H1 (cell line): ENCODE measurements around the gene MTHFS. TPM values are rescaled to one million over a fixed set of nuclear protein-coding genes. Genes with fewer than 3 reads are reported as not detected.

Experiments used
- CTCF ChIA-PET: fragments of 300-600 bp; sonication (Branson Sonifier 250); formaldehyde crosslinking; loops from one replicate; lab custom pipeline; 2021; ENCODE audit not compliant: partially characterized antibody; lab: Charles Lee
- POLR2A ChIA-PET: fragments of 300-600 bp; sonication (Branson Sonifier 250); formaldehyde crosslinking; loops from one replicate; lab custom pipeline; 2021; ENCODE audit warnings: inconsistent platforms; ENCODE audit not compliant: partially characterized antibody; lab: Charles Lee
- DNase-seq, 2 experiments: peaks; one replicate each; pipeline versions ENCODE4 v3.0.0 to v3.0.0-alpha.2; 2010 to 2022; ENCODE audit warnings: low spot score in 2 of 2, low read depth in 1 of 2, mixed read lengths in 1 of 2
- FAIRE-seq: peaks from 2 replicates; lab custom pipeline; 2011; peaks lifted over from hg19 to GRCh38; lab: Jason Lieb, UNC
- H2AFZ ChIP-seq: 2 replicates; pipeline ENCODE4 v1.8.1; 2012; ENCODE audit warnings: low read length, inconsistent platforms
- H2AK5ac ChIP-seq: 2 replicates; pipeline ENCODE4 v1.6.1; 2013; ENCODE audit warnings: low read depth, low read length
- H2BK120ac ChIP-seq: replicated peaks from 2 replicates; pipeline ENCODE3; 2013; ENCODE audit warnings: low read depth, low read length, inconsistent platforms
- H2BK12ac ChIP-seq: 2 replicates; pipeline ENCODE4 v1.6.1; 2013; ENCODE audit warnings: low read depth, low read length
- H2BK15ac ChIP-seq: 2 replicates; pipeline ENCODE4 v1.6.1; 2013; ENCODE audit warnings: low read length
- H2BK20ac ChIP-seq: 2 replicates; pipeline ENCODE4 v1.6.1; 2013; ENCODE audit warnings: low read length
- H2BK5ac ChIP-seq: 2 replicates; pipeline ENCODE4 v1.6.1; 2013; ENCODE audit warnings: low read depth, low read length
- H3K14ac ChIP-seq: 2 replicates; pipeline ENCODE4 v1.6.1; 2013; ENCODE audit warnings: inconsistent platforms; ENCODE audit not compliant: insufficient read length
- H3K18ac ChIP-seq: 2 replicates; pipeline ENCODE4 v1.6.1; 2013; ENCODE audit warnings: low read length; ENCODE audit errors: extremely low read depth
- H3K23ac ChIP-seq: 2 replicates; pipeline ENCODE4 v1.6.1; 2013; ENCODE audit warnings: inconsistent platforms; ENCODE audit not compliant: insufficient read length
- H3K23me2 ChIP-seq: 2 replicates; pipeline ENCODE4 v1.6.1; 2013; ENCODE audit warnings: low read depth, low read length
- H3K27ac ChIP-seq: 2 replicates; pipeline ENCODE4 v1.6.1; 2011; ENCODE audit warnings: low read depth, low read length, inconsistent platforms
- H3K27me3 ChIP-seq, 4 experiments: replicated peaks in 1 of 4; 1 replicate in 1 of 4; 2 replicates in 3 of 4; pipeline versions ENCODE4 v1.6.1 to v1.8.1; 2011 to 2013; ENCODE audit warnings: low read length in 3 of 4, mild to moderate bottlenecking in 3 of 4, inconsistent platforms in 2 of 4, mixed read lengths in 2 of 4, moderate library complexity in 1 of 4; ENCODE audit not compliant: control insufficient read depth in 3 of 4, insufficient read depth in 3 of 4; ENCODE audit errors: extremely low read depth in 1 of 4
- H3K36me3 ChIP-seq, 4 experiments: 2 replicates each; pipeline versions ENCODE4 v1.6.1 to v1.8.1; 2011 to 2013; ENCODE audit warnings: mild to moderate bottlenecking in 4 of 4, low read length in 3 of 4, moderate library complexity in 2 of 4, control low read depth in 1 of 4, inconsistent platforms in 1 of 4; ENCODE audit not compliant: insufficient read depth in 4 of 4, control insufficient read depth in 2 of 4
- H3K4ac ChIP-seq: replicated peaks from 2 replicates; pipeline ENCODE3; 2013; ENCODE audit warnings: low read length, low read depth, mixed read lengths, inconsistent platforms; ENCODE audit not compliant: insufficient read length
- H3K4me1 ChIP-seq, 4 experiments: replicated peaks in 1 of 4; 1 replicate in 1 of 4; 2 replicates in 3 of 4; pipeline versions ENCODE4 v1.6.1 to v1.8.1; 2011 to 2013; ENCODE audit warnings: low read length in 3 of 4, inconsistent platforms in 2 of 4, mixed read lengths in 1 of 4; ENCODE audit not compliant: insufficient read depth in 4 of 4, control insufficient read depth in 3 of 4
- H3K4me2 ChIP-seq, 2 experiments: 2 replicates each; pipeline versions ENCODE4 v1.6.1 to v1.8.1; 2011 to 2013; ENCODE audit warnings: low read depth in 2 of 2, low read length in 2 of 2, control low read depth in 1 of 2, inconsistent platforms in 1 of 2, mild to moderate bottlenecking in 1 of 2; ENCODE audit not compliant: insufficient read depth in 1 of 2
- H3K4me3 ChIP-seq, 4 experiments: fragments of 200-600, 300-600 bp in 1 of 4; sonication (generic), shearing (Covaris generic), sonication (Bioruptor Twin) in 1 of 4; 2 replicates each; pipeline versions ENCODE4 v1.5.1 to v1.8.1; 2011 to 2016; ENCODE audit warnings: low read length in 4 of 4, low read depth in 3 of 4, control low read depth in 2 of 4, inconsistent platforms in 2 of 4, mild to moderate bottlenecking in 2 of 4, mixed read lengths in 1 of 4, moderate library complexity in 1 of 4; ENCODE audit not compliant: insufficient read depth in 2 of 4; ENCODE audit errors: extremely low read depth in 1 of 4
- H3K56ac ChIP-seq: replicated peaks from 2 replicates; pipeline ENCODE3; 2013; ENCODE audit warnings: low read depth, mild to moderate bottlenecking, mixed read lengths, low read length, inconsistent platforms; ENCODE audit not compliant: insufficient read length
- H3K79me1 ChIP-seq: 2 replicates; pipeline ENCODE4 v1.6.1; 2013; ENCODE audit warnings: low read depth, low read length, control low read depth
- H3K79me2 ChIP-seq, 2 experiments: 2 replicates each; pipeline versions ENCODE4 v1.6.1 to v1.8.1; 2012 to 2013; ENCODE audit warnings: low read length in 2 of 2, mild to moderate bottlenecking in 2 of 2, inconsistent platforms in 1 of 2; ENCODE audit not compliant: insufficient read depth in 2 of 2, control insufficient read depth in 1 of 2
- H3K9ac ChIP-seq, 4 experiments: replicated peaks in 1 of 4; 1 replicate in 1 of 4; 2 replicates in 3 of 4; pipeline versions ENCODE4 v1.6.1 to v1.8.1; 2011 to 2013; ENCODE audit warnings: low read depth in 3 of 4, low read length in 3 of 4, control low read depth in 2 of 4, mild to moderate bottlenecking in 2 of 4, moderate library complexity in 2 of 4, inconsistent platforms in 1 of 4; ENCODE audit errors: extremely low read depth in 1 of 4
- H3K9me3 ChIP-seq, 2 experiments: 2 replicates each; pipeline versions ENCODE4 v1.6.1 to v1.8.1; 2012 to 2013; ENCODE audit warnings: mild to moderate bottlenecking in 2 of 2, moderate library complexity in 2 of 2, control low read depth in 1 of 2, inconsistent platforms in 1 of 2, low read depth in 1 of 2, low read length in 1 of 2, mixed read lengths in 1 of 2; ENCODE audit not compliant: insufficient read depth in 2 of 2
- H4K20me1 ChIP-seq, 2 experiments: replicated peaks in 1 of 2; 2 replicates each; pipeline versions ENCODE3 to v1.8.1; 2011 to 2013; ENCODE audit warnings: inconsistent platforms in 2 of 2, low read length in 2 of 2, mild to moderate bottlenecking in 1 of 2; ENCODE audit not compliant: insufficient read depth in 2 of 2, control insufficient read depth in 1 of 2
- H4K5ac ChIP-seq: 2 replicates; pipeline ENCODE4 v1.6.1; 2013; ENCODE audit warnings: low read length, low read depth, mixed read lengths, inconsistent platforms; ENCODE audit not compliant: insufficient read length
- H4K8ac ChIP-seq: 2 replicates; pipeline ENCODE4 v1.8.0; 2013; ENCODE audit warnings: mild to moderate bottlenecking, moderate library complexity, low read length, inconsistent platforms; ENCODE audit not compliant: insufficient read depth; ENCODE audit errors: extremely low read depth
- H4K91ac ChIP-seq: replicated peaks from 2 replicates; pipeline ENCODE3; 2013; ENCODE audit warnings: low read length, mixed read lengths, inconsistent platforms; ENCODE audit not compliant: insufficient read length
- CREB1 ChIP-seq: IDR thresholded peaks from 2 replicates; pipeline ENCODE4 v1.6.1; 2012; ENCODE audit warnings: inconsistent platforms
- HDAC6 ChIP-seq: IDR thresholded peaks from one replicate; pipeline ENCODE4 v1.7.1; 2012; ENCODE audit warnings: low read depth, mild to moderate bottlenecking, inconsistent platforms, low read length, moderate library complexity
- MAFK ChIP-seq: IDR thresholded peaks from 2 replicates; pipeline ENCODE4 v1.6.1; 2012; ENCODE audit warnings: low read depth, mild to moderate bottlenecking, improper control_type of control experiment, low read length
- POU5F1 ChIP-seq: IDR thresholded peaks from 2 replicates; pipeline ENCODE4 v1.6.1; 2011; ENCODE audit warnings: low read depth, mild to moderate bottlenecking, low read length, moderate library complexity
- RAD21 ChIP-seq, 2 experiments: IDR thresholded peaks in 1 of 2; conservative IDR thresholded peaks in 1 of 2; 2 replicates each; pipeline ENCODE4 v1.6.1; 2011; ENCODE audit warnings: low read depth in 2 of 2, low read length in 2 of 2, improper control_type of control experiment in 1 of 2, inconsistent platforms in 1 of 2, mild to moderate bottlenecking in 1 of 2, moderate library complexity in 1 of 2
- WGBS, 2 experiments: shearing (Covaris generic) in 1 of 2; methylation state at CpG; one replicate each; pipeline versions ENCODE4 v1.1.6 to v1.1.7; 2013 to 2015; ENCODE audit warnings: low lambda C conversion rate in 2 of 2, mixed read lengths in 2 of 2, inconsistent platforms in 1 of 2, low coverage in 1 of 2, missing lambda C conversion rate in 1 of 2; ENCODE audit not compliant: insufficient replicate concordance in 2 of 2, insufficient coverage in 1 of 2, insufficient read length in 1 of 2; ENCODE audit errors: extremely low coverage in 1 of 2, missing lambda C conversion rate in 1 of 2; 5-methylcytosine and 5-hydroxymethylcytosine counted together
- polyA plus RNA-seq, 7 experiments: library from polyadenylated mRNA; depleted of rRNA in 3 of 7; stranded (reverse) in 5 of 7; unstranded in 2 of 7; fragments of >200 nt in 5 of 7; fragments of 200-250 nt in 2 of 7; gene quantifications; 1 replicate in 5 of 7; 2 replicates in 1 of 7; 4 replicates in 1 of 7; pipeline versions ENCODE4 v1.2.1 to v1.2.3, GENCODE V29; 2011 to 2013; ENCODE audit warnings: missing spikeins in 2 of 7, mixed read lengths in 2 of 7
- total RNA-seq: library from RNA; stranded (reverse); fragmentation: NEBNext Ultra II Directional; extraction: Animal tissue kit (Norgen Biotek cat#: 25700); gene quantifications from 2 replicates; pipeline ENCODE4 v1.2.1, GENCODE V29; 2021

MTHFS gene
- total and polyA plus RNA-seq, 2 of the 8 experiments (the other 6 are each of a cell fraction or from before 2014, with no cell fraction given) = 27.3 to 37.2 TPM

DNA sequence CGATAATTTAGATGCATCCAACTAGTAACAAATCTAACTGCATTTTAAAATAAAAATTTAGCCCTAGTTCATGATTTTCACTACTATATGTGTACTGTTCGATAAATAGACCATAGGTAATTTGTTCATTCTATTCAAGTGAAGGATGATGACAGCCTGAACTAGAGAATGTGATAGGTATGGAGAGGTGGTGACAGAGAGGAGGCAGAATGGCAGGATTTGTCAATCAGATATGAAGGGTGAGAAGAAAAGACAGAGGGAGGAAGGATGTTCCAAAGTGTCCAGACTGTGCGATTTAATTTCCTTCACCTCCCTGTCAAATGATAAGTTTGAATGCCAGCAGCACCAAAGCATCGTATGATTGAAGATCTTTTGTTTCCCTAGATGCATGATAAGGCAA, 42.6 kb upstream of the MTHFS start:
- DNase-seq (no peak), FAIRE-seq (no peak)
- H2BK5ac ChIP-seq = no peak overlapping the region
- POLR2A ChIA-PET = no interaction called here
- no peak overlapping the region for H3K4me3 ChIP-seq
- H2AFZ ChIP-seq = no peak overlapping the region
- H3K18ac ChIP-seq = no peak overlapping the region
- H3K9ac ChIP-seq = no peak overlapping the region
- H3K14ac ChIP-seq = no peak overlapping the region
- no peaks in the 10 kb centered on the region for H3K27me3 ChIP-seq
- no peak overlapping the region for H2BK12ac ChIP-seq
- no peak overlapping the region for H2BK15ac ChIP-seq
- H4K91ac ChIP-seq = no peak overlapping the region
- no peak overlapping the region for H4K5ac ChIP-seq
- 96% methylated on average over 4 of the region's 4 CpGs; no CpG with 5 or more reads in 1 of the 2 experiments for WGBS, 2 experiments
- H3K4me2 ChIP-seq = no peak overlapping the region
- H3K79me2 ChIP-seq = no peaks in the 10 kb centered on the region
- TF ChIP-seq MAFK (no peak), CREB1 (no peak), RAD21 (IDR thresholded peaks at IDR 0.05 in 1 of 2, conservative IDR thresholded peaks at IDR 0.05 in 1 of 2; ENCODE audit: low read depth in 2 of 2, low read length in 2 of 2) (no peak), HDAC6 (no peak), POU5F1 (no peak)
- H3K23ac ChIP-seq = no peak overlapping the region
- CTCF ChIA-PET = no interaction called here
- no peaks in the 10 kb centered on the region for H4K20me1 ChIP-seq
- no peaks in the 10 kb centered on the region for H3K23me2 ChIP-seq
- H3K36me3 ChIP-seq = no peaks in the 10 kb centered on the region
- no peak overlapping the region for H4K8ac ChIP-seq
- H2AK5ac ChIP-seq = no peak overlapping the region
- H3K56ac ChIP-seq = no peak overlapping the region
- no peaks in the 10 kb centered on the region for H3K9me3 ChIP-seq
- H3K79me1 ChIP-seq = no peaks in the 10 kb centered on the region
- H3K4ac ChIP-seq = no peak overlapping the region
- H2BK20ac ChIP-seq = no peak overlapping the region
- H3K27ac ChIP-seq = no peak overlapping the region
- no peak overlapping the region for H2BK120ac ChIP-seq
- no peaks in the 10 kb centered on the region; a peak in 1 of 7 replicates for H3K4me1 ChIP-seq
